ENCODE results near the gene TBRG4. TPM values are rescaled to one million over a fixed set of nuclear protein-coding genes. Genes with fewer than 3 reads are reported as not detected.

The TBRG4 gene
- total RNA-seq, 1 donor from 2014 or later: 89.4 TPM

DNA sequence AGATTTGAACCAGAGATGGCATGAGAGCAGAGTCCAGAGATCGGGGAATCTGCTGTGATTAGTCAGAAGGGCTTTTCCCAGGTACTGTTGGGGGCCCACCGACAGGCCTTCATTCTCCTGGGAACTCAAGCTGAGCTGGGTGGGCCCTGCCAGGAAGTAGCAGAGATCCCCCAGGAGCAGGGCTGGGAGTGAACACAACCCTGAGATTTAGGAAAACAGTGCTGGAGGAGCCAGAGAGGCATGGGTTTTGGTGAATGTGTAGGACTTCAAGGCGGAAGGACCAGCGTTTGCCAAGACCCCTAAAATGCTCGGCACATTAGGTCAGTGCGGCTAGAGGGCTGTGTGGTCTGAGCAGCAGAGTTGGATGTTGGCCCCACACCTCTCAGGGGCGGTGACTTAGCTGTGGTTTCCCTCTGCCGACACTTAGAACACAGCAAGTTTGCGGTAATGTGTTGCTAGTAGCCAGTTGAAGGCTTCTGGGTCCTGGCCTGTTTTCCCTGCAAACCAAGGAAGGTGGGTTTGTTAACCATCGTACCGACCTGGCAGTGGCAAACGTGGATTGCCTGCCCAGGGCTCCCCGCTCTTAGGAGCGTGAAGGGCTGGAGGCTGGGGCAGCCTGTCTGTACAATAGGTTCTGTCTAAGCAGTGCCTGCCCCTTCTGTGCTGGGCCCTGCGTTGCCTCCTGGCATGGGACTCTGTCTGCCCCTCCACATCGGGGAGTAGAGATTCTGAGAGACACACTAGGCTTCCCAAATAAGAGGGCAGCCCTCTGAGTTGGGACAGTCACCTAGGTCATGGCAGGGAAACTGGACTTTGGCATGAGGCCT is 36.8 kb downstream of the TBRG4 start:
- DNase-seq (ENCODE audit: low spot score): no peak

DNA sequence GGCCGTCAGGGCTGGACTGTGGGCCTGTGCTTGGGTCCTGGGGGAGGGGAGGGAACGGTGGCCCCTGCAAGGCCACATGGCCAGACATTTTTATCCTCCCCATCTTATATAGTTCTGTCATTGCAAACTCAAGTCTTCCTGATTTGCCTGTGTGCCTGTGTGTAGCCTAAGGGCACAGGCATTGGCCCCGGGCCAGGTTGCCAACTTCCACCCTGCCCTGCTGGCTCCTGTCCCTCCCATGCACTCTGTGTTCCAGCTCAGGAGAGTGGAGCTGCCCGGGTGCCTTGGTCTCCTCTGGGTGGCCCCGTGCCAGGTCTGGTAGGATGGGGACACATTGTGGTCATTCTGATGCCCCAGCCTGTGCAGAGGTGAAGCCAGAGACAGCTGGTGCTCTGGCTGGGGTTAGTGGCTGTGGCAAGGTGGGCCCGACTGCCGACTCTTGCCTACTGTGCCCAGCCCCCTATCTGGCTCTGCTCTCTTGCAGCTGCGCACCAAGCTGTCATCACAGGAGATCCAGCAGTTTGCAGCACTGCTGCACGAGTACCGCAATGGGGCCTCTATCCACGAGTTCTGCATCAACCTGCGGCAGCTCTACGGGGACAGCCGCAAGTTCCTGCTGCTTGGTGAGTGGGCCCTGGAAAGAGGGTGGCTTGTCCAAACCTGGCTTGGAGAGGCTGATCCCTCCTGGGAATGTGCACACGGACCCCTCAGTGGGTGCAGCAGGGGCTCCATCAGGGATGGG is 37.5 kb downstream of the TBRG4 start:
- no peak for DNase-seq (ENCODE audit: low spot score)

- no peak for DNase-seq (ENCODE audit: low spot score)
These were observed 38.3 kb downstream of the TBRG4 start for GRCh38 chr7:45073031-45073785.

DNA sequence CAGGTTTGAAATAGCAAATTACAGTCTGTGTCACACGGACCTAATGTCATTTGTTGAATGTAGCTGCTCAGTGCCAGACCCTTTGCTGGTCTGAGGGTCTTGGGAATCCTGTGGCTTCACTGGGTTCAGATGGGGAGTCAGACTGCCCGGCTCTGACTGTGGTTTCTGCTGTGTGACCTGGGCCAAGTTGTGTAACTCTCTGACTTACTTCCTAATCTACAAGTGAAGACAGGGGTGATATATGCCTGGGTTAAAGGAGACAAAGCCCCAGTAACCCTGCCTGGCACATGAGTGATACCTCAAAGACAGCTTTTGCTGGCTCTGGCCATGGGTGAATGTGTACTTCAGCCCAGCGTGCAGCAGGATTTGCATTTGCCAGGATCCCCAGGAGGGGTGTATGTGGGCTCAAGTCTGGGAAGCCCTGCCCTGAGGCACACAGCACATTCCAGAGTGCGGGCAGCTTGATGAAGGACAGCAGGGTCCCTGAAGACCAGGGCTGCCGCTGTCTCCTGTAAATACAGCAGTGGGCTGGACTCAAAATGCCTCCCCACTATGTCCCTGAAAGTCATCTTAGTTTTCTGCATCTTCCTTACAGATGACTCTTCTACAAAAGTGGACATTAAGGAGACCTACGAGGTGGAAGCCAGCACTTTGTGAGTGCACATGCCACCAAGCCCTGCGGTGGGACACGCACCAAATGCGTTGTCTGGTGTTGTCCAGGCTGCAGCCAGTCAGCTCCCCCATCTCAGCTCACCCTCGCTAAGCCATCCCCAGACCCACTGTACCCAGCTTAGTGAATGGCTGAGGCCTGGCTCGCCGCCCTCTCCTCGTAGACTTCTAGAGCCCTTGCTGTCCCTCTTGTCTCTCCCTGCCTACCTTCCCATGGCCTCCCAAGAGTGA is 39.1 kb downstream of the TBRG4 start:
- DNase-seq (ENCODE audit: low spot score): no peak

DNA sequence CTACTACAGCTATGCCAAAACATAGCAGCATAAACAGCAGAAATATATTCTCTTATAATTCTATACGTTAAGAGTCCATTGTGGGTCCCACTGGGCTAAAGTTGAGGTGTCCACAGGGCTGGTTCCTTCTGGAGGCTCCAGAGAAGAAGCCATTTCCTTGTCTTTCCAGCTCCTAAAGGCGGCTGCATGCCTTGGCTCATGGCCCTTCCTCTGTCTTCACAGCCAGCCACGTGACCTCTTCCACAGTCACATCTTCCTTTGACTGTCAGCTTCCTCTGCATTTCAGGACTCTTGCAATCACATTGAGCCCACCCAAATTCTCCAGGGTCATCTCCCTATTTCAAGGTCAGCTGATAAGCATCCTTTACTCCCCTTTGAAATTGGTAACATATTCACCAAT is 40.0 kb downstream of the TBRG4 start:
- no peak for DNase-seq (ENCODE audit: low spot score)

DNA sequence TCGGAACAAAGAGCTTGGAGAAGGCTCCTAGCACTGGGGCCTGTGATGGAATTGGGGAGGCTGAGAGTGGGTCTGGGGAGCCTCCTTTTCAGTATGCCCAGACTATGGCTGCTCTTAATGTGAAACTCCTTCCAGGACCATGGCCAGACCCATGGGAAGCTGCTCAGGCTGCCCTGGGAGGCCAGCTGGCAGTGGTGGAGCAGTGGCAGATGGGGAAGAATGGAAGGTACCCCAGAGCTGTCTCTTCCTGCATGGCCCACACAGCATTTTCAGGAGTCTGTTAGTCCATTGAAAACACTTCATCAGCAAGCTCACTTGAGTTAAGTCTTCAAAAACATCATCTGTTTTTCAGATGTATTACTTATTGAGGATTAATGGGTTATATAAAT is 41.2 kb downstream of the TBRG4 start:
- no peak for DNase-seq (ENCODE audit: low spot score)

DNA sequence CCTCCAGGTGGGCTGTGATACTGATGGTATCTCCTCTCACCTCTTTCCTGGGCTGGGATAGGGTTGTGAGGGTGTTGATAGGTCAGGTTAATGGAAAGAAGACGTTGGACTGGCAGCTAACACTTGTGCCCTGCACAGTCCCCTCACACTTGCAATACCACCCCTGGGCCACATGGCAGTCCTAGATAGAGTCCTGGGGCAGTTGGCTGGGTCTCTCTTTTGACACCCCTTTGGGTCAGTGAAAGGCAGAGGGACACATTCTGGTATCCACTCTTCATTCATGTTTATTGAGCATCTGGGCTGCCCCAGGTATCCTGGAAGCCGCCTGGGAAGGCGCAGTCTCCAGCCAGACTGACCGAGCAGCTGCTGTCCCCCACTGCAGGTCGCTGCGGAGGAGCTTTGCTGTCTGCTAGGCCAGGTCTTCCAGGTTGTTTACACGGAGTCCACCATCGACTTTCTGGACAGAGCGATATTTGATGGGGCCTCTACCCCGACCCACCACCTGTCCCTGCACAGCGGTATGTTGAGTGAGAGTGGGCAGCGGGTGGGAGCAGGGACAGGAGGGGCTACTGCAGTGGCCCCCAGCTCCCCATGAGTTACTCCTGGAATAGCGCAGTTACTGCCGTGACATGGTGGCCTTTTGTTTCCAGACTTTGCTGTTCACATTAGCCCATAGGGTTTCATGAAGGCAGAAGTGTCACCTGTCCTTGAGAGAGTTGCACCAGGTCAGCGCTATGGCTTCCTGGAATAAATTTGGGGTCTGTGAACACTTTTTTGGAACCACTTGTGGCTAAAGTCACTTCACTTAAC is 41.8 kb downstream of the TBRG4 start:
- DNase-seq (ENCODE audit: low spot score): no peak

GRCh38 chr7:45068236-45069023 is 43.1 kb downstream of the TBRG4 start:
- no peak for DNase-seq (ENCODE audit: low spot score)

GRCh38 chr7:45067582-45067981 is 43.9 kb downstream of the TBRG4 start:
- DNase-seq (ENCODE audit: low spot score): no peak

DNA sequence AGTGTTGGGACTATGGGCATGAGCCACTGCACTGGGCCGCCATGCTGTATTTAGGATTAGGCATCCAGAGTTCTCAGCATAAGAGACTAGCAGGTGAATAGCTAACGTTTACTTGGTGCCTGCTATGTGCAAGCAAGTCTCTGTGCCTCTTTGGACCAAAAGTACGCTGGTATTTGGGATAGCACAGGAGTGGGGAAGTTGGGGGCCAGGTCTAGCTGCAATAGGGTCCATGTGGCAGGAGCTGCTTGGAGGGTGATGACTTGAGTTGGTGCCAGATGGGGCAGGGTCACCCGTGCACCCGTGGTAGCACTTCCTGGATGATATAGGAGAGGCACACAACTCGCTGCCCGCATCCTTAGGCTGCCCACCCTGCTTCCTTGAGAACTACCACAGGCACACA is 45.1 kb downstream of the TBRG4 start:
- DNase-seq (ENCODE audit: low spot score): no peak

DNA sequence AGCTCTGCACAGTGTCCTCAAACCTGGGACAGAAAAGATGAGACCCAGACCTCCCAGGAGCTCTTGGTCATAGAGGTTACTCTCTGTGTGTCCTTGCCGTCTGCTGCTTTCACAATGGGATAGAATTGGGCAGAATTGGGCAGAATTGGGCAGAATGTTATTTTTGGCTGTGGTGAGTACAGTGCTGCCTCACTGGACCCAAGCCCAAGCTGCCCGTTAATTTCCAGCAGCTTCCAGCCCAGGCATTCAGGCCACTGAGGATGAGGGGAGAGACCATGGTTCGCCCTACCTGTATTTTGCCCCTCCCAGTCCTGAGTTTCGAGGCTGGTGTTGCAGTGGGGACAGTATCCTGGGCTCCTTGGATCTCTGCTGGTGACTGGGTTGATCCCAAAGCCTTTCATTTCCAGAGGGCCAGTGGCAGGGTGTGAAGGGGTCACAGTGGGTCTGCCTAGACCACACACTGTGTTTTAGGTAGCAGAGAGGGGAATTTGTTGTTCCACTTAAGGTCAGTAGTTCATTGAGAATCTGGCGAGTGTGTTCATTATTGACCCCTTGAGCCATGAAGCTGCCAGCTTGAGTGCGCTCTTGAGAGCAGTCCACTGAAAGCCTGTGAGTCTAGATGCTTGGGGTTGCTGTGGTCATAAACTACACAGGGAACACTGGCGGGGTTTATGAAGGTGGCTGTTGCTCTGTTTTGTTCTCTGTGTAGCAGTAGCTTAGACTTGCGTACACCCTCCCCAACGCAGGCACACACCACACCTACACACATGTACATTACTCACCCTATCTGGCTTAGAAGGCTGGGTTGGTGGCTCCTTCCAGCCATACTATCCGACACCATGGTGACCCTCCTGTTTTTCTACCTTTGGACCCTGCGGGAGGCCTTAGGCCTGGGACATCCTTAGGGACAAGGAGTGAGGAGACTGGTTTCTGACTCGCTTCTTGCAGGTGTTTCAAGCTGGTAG is 46.2 kb downstream of the TBRG4 start:
- DNase-seq (ENCODE audit: low spot score): no peak

- no peak for DNase-seq (ENCODE audit: low spot score)
These were observed 47.3 kb downstream of the TBRG4 start for GRCh38 chr7:45064047-45064725.

DNA sequence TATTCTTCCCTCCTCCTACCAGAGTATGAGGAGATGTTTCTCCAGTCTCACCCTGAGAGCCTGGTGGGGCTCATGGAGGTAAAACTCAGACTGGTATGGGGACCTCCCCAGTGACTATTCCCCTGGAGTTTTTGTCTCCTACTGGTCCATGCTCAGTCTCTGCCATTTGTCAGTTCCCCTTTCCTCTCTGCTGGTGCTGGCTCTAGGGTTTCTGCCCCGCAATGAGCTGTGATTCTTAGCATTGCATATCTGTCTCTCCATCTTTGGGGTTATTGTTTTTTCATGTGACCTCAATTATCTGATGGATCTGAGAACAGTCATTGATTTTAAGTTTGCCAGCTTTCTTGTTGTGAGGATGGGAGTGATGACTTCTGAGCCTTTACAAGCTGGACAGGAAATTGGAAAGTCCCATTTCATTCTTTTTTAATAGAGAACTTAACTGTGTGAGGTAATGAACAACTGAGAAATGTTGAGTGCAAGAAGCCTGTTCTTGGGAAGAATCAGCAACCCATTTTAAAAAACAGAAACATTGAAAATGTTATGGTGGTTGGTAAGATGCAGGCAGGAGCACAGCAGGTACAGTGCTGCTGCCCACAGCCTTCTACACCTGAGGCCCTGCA is 49.6 kb downstream of the TBRG4 start:
- DNase-seq (ENCODE audit: low spot score): no peak

DNA sequence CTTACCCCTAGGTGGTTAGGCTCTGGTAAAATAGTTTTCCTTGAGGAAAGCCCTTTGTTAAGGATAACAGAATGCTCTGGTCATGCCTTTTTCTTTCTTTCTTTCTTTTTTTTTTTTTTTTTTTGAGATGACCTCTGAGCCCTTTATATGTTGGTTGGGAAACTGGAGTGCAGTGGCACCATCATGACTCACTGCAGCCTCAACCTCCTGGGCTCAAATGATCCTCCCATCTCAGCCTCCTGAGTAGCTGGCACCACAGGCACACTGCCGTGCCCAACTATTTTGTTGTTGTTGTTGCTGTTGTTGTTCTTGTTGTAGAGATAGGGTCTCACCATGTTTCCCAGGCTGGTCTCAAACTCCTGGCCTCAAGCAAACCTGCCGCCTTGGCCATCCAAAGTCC is 50.1 kb downstream of the TBRG4 start:
- DNase-seq (ENCODE audit: low spot score): no peak

DNA sequence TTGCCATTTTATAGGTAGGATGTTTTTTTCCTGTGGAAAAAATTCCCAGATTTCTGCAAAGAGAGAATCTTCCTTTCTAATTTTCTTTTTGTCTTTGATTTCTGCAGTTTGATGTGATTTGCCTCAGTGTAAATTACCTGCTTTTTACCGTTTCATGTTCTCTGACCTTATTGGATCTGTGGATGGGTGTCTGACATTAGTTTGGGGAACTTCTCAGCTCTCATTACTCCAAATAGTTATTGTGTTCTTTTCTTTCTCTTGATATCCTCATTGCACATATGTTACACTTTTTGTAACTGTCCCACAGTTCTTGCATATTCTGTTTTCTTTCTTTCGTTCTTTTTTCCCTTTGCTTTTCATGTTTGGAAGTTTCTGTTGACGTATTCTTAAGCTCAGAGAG is 51.2 kb downstream of the TBRG4 start:
- DNase-seq (ENCODE audit: low spot score): no peak

GRCh38 chr7:45057878-45058277 is 53.6 kb downstream of the TBRG4 start:
- DNase-seq (ENCODE audit: low spot score): no peak

- no peak for DNase-seq (ENCODE audit: low spot score)
These were observed 55.8 kb downstream of the TBRG4 start for GRCh38 chr7:45055594-45056219.

All from ureter (tissue), 1 donor.